Activated T-cell treated with anti-CD3 and anti-CD28 coated beads for 4 hours (primary cell): ENCODE results near the gene LIPG.
"Not testable (repeated sequence)": the region's sequence is repeated elsewhere in the genome, so short reads cannot be mapped to it uniquely, and the experiment has no call there.

ENCODE experiments used
- DNase-seq: peaks from one replicate; pipeline ENCODE4 v3.0.0-alpha.2; 2020

The LIPG gene

DNA sequence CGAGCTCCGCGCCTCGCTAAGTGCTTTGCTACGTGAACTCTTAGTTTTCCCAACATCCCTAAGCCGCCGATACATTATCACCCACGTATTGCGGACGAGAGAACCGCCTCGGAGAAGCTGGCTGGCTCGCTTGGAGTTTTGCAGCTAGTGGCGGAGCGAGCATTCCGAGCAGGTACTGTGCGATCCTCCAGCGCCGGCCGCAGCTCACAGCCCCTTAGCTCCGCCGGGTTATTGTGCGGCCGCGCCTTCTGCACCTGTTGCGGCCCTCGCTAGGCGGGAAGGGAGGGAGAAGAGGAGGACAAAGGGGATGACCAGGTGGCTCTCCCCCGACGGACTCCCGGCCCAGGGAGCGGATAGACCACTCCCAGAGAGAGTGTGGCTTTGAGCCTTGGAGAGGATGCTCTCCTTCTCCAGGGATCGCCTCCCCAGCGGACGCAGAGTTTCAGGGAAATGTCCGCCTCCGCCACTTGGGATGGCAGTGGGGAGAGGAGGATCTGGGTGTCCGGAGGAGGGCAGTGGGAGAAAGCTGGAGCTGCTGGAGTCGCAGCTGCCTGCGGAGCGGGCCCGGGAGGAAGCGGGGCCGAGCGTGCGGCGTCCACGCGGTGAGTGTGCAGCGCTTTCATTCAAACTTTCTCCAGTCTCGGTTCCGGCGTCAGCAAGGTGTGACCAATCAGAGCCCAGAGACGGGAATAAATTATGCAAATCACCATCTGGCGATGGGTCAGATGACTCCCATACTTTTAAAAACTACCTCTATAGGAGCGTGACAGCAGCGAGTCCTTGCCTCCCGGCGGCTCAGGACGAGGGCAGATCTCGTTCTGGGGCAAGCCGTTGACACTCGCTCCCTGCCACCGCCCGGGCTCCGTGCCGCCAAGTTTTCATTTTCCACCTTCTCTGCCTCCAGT lies at the start of gene LIPG:
Gene LIPG (plus strand): TSS at position 769 of the 905 bp plus-strand sequence. CDS start 252 bp downstream, outside the sequence.
- DNase-seq = no peak

DNA sequence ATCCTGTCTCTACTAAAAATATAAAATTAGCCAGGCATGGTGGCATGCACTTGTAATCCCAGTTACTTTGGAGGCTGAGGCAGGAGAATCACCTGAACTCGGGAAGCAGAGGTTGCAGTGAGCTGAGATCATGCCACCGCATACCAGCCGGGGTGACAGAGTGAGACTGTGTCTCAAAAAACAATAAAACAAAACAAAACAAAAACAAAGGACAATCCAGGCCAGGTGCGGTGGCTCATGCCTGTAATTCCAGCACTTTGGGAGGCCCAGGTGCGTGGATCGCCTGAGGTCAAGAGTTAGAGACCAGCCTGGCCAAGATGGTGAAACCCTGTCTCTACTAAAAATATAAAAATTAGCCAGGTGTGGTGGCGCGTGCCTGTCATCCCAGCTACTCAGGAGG lies 49.0 kb upstream of the LIPG start:
- not testable (repeated sequence) for DNase-seq

DNA sequence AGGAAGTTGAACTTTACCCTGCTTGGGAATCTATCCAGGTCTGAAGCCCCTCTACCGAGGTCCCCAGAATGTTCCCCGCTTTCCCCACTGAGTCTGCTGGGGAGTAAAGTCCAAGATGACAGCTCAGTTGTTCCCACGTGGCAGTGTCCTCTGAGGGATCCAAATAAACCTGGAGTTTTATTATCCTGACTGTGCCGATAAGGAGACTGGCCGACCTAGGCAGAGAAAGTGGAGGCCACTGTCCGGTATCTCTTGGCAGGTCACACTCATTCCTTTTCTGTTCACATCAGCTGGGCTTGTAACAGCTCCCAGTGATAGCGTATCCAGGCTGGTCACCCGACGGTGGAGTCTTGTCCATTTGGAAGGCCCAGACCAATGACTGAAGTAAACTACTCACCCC lies 47.3 kb upstream of the LIPG start:
- DNase-seq = no peak

DNA sequence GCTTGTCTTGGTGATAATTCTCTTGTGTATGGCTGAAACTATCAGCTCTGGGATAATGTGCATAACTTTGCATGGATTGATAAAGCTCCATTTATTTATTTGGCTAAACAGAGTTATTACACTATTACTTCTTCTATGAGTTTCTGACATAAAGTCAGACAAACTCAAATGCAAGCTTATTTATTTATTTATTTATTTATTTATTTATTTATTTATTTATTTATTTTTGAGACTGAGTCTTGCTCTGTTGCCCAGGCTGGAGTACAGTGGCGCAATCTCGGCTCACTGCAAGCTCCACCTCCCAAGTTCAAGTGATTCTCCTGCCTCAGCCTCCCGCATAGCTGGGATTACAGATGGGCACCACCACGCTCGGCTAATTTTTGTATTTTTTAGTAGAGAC lies 46.9 kb upstream of the LIPG start:
- DNase-seq = not testable (repeated sequence)

DNA sequence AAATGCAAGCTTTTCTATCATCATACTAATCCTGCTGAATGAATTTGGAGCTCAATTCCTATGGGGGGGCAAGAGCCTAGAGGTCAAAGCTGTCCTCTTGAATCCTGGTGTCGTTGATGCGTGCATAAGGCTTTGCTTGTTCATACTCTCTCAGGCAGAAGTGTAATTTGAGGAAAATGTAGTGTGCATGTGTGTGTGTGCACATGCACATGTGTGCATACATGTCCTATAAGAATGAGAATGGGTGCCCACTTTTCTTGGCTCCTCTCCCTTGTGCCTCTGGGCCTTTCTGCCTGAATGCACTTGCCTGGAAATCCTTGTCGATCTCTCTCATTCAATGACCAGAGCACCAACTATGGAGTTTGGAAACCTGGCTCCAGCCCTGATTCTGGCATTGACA lies 46.3 kb upstream of the LIPG start:
- no peak for DNase-seq

DNA sequence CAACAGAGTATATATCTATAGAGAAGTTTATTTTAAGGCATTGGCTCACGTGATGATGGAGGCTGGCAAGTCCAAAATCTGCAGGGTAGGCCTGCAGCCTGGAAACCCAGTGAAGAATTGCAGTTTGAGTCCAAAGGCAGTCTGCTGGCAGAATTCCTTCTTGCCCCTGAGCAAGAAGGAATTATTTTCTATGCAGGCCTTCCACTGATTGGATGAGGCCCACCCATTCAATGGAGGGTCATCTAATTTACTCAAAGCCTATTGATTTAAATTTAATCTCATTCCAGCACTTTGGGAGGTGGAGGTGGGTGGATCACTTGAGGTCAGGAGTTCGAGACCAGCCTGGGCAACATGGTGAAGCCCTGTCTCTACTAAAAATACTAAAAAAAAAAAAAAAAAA lies 44.4 kb upstream of the LIPG start:
- no peak for DNase-seq

DNA sequence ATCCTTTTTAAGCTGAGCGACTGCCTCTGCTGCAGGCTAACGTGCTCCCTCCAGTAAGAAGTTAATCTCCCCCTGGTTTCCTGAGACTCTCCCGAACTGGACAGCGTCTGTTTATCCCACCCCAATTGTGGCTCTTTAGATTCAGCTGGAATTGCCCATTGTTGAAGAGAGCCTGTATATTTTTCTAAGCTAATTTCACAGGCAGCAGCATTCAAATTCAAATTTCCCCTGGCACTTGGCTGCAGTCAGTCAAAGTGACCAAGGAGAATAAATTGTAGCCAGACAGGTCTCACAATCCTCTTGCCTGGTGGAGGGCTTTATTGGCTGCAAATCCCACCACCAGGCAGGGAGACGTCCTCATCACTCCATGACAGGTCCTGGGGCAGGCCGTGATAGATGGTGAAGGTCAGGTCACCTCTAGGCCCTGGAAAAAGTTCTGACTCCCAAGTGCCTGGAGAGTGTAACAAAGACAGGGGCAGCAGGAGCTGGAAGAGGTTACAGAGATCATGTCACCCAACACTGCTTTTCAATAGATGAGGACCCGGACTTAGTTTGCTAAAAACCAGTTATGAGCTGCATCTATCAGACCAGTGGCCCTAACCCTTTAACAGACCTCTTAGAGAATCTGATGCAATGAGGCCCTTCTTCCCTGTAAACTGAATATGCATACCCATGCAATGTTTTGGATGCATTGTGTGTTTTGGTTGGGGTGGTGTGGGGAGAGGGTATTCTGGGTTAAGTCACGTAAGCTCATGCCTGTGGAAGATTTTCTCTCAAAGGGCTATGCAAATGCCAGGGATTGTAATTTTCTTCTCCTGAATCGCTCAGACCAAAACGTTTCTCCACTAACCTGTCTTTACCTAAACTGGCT lies 42.5 kb upstream of the LIPG start:
- DNase-seq = no peak

DNA sequence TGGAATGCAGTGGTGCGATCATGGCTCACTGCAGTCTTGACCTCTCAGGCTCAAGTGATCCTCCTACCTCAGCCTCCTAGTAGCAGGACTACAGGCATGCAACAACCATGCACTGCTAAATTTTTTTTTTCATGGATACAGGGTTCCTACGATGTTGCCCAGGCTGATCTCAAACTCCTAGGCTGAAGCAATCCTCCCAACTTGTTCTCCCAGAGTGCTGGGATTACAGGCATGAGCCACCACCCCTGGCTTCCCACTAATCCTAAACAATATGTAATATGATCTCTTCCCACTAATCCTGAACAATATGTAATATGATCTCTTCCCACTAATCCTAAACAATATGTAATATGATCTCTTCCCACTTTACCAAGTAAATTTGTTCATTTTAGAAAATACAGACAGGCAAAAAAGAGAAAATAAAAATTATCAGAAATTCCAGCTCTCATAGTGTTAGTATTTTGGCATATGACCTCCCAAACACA lies 41.2 kb upstream of the LIPG start:
- no peak for DNase-seq

DNA sequence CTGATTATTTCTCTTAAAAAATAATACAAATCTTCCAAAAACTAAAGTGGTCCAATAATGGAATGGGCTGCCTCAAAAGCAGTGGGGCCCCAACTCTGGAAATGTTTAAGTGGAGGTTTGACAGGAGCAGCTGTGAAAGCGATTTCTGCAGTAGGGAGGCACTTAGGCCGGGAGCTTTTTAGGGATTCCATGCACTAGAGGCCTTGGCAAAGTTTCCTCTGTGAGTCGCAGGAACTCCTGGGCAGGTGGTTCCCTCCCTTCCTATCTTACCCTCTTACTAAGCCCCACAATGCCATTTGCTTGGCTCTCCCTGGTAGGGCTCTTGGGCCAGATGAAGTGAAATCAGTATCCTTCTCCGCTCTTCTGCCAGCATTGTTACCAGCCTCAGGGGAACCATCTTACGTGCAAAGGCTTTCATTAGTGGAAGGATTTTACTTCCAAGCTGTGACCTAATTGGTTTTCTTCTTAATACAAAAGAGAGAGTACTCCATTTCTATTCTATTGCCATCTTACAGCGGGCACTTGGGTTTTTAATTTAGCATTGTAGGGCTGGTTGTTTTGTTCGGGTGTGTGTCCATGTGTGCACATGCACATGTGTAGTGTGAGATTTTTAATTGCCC lies 40.5 kb upstream of the LIPG start:
- no peak for DNase-seq

DNA sequence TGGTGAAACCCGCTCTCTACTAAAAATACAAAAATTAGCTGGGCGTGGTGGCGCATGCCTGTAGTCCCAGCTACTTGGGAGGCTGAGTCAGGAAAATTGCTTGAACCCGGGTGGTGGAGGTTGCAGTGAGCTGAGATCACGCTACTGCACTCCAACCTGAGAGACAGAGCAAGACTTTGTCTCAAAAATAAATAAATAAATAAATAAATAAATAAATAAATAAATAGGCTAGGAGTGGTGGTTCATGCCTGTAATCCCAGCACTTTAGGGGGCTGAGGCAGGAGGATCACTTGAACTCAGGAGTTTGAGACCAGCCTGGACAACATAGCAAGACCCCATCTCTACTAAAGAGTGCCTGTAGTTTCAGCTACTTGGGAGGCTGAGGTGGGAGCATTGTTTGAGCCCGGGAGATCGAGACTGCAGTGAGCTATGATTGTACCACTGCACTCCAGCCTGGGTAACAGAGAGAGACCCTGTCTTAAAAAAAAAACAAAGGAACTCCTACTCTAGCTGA lies 38.2 kb upstream of the LIPG start:
- not testable (repeated sequence) for DNase-seq

DNA sequence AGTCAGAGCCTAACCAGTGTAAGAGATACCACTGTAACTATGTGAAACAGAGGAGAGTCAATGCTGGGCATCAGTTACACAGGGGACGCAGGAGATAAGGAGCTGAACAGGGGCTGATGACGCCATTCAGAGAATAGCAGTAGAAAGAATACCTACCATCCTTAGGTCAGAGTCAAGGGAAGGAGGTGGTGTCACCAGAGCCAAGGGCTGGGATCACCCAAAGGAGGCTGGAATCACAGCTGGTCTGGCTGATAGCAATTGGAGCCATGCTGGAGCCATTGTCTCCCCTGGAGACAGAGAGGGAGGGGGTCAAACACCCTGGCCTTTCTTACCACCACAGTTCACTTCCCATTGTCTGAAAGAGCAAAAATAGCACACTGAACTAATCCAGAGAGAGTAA lies 37.5 kb upstream of the LIPG start:
- no peak for DNase-seq

DNA sequence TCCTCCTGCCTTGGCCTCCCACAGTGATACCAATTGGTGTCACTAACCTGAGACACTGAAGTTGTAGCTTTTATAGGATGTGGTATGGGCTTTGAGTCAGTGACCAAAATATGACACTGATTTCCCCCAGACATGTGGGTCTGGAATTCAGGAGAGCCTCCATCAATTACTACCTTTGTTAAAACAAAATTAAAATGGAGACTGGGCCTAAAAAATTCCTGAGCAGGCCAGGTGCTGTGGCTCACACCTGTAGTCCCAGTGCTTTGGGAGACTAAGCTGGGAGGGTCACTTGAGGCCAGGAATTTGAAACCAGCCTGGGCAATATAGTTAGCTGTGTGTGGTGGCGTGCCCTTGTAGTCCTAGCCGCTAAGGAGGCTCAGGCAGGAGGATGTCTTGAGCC lies 36.9 kb upstream of the LIPG start:
- no peak for DNase-seq

DNA sequence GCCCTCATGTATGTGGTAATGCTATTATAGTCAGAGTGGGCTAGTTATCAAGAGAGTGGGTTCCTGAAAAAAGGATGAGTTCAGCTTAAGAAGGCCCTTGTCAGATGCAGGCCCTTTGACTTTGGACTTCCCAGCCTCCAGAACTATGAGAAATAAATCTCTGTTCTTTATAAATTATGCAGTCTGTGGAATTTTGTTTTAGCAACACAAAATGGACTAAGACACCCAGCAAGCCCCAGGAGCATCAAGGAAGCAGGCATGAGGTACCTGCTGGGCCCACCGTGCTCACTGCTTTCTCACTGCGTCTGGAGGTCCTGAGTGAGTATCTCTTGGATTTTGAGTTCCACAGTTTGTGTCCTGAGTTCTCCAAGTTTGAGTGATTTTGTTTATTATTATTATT lies 35.9 kb upstream of the LIPG start:
- DNase-seq = no peak

DNA sequence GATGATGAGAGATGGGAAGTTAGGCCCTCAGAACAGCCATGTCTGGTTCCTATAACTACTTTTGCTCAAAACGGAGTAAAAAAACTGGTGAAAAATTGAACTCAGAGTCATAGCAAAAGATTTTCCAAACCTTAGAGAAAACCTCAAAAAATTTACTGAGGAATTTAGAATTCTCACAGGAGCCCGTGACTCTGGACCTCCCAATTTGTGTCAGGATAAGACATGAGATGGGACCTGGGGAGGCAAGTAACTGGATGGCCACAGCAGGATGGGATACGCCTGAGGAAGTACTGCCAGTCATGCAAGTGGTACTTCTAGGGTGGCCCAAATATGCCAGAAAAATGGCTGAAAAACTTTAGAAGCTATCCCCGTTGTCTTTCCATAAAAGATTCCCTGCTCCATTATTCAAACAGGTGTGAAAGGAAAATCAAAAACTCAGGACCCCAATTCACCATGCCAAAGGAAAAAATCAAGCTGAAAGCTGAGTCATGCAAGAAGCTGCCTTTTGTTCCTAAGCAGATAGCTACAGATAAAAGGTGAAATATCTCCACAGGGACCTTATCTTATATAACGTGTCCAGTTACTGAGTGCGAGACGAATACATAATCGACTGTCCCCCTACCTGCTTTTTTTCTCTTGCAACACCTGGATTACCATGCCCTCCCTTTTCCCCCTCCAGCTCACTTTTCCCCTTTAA lies 34.1 kb upstream of the LIPG start:
- DNase-seq = no peak

DNA sequence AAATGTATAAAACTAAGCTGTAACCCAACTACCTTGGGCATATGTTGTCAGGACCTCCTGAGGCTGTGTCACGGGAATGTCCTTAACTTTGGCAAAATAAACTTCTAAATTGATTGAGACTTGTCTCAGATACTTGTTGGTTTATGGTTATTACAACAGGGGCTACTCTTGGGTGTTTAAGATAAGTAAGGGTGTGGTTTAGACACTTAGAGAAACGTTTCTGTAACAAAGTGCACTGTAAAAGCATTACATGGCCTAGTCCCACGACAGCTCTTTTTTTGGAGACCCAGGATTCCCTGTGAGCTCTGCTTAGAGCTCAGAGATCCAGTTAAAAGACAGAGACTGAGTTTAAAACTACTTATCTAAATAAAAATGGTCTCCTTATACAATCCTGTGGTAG lies 32.3 kb upstream of the LIPG start:
- no peak for DNase-seq

DNA sequence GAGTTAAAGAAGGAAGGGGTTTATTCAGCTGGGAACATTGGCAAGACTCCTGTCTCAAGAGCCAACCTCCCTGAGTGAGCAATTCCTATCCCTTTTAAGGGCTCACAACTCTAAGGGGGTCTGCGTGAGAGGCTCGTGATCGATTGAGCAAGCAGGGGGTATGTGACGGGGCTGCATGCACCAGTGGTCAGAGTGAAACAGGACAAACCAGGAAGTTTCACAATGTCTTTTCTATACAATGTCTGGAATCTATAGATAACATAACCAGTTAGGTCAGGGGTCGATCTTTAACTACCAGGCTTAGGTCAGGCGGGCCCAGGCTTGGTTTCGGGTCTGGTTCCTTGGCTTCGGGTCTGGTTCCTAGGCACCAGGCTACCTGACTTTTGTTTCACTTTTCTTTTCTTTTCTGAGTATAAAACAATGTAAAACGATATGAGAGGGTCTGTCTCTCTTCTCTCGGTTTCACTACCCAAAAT lies 30.1 kb upstream of the LIPG start:
- DNase-seq = no peak

DNA sequence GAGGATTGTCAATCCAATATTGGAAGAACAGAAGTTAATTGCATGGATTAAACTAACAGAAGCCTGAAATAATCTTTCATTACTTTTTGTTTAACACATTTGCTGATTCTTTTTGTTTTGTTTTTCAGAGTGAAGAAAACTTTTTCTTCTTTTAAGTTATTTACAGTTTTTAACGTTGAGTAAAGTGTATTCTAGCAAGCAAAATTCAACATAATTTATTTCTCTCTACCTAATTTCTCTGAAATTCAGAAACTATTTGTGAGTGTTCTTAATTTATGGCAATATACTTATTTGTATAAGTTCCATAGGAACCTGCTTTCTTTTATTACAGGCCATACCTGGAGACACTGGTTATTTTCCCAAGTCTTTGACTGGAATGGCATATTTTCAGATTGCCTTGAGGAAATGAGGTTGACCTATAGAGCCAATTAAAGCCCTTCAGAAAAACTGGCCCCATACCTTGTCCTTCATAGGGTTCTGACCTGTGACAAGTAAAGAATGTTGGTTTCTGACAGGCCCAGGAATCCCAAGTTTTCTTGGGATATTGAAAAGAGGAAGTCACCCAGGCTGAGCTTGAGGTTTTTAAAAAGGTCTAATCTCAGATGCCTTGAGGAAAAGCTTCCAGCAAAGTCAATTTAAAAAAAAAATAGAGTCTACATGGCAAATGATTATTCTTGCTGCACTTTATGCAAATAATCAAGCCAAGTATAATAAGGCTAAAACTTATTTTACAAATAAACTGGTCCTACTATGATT lies 26.8 kb upstream of the LIPG start:
- no peak for DNase-seq

DNA sequence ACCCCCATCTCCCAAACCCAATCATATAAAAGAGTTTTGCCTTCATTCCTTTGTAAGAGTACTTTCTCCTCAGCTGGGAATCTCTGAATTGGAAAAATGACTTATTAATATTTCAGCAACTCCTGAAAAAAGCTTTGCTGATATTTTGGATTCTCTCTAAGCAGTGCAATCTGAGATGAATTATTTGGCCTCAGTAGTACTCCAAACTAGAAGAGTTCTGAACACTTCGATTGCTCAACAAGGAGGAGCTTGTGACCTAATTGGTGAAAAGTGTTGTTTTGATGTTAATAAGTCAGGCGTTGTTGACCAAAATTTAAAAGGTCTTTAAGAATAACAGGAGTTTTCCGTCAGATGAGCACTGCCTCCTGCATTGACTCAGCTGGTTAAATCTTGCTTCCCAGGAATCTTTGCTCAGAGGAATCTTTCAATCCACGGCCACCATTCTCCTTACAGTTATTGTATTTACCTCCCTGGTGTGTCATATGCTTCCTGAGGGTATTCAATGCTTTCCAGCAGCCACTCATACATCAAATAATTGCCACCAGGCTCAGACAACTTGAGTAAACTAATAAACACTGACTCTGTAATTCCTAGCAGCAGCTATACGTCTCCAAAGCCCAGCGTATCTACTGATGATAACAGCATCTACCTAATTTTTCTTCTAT lies 24.5 kb upstream of the LIPG start:
- DNase-seq = no peak

DNA sequence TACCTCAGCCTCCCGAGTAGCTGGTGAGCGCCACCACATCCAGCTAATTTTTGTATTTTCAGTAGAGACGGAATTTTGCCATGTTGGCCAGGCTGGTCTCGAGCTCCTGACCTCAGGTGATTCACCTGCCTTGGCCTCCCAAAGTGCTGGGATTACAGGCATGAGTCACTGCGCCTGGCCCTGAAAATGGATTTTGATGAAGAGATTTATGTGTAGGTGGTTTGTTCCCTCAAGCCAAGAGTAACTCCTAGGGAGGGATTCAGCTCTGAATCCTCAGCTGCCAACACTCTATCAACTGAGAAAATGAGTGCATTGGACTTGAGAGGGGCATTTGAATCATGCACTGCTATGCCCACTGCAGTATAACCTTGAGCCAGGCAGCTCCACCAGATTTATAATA lies 17.5 kb upstream of the LIPG start:
- DNase-seq = no peak

DNA sequence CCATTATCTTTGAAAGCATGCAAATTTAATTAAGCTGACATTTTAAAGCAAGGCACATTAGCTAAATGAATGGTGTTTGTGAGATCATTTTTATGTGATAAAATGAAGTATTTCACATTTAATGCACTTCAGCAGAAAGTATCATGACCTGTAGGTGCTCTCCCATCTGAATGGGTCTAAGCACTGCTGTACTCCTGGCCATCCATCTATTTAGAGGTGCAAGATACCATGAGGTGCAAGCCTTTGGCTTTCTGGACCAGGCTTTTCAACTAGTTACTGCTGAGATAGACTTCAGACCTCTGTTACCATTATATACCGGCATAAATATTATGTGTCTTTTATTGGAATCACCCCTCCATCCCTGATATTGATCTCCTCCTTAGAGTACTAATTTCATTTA lies 15.6 kb upstream of the LIPG start:
- no peak for DNase-seq

DNA sequence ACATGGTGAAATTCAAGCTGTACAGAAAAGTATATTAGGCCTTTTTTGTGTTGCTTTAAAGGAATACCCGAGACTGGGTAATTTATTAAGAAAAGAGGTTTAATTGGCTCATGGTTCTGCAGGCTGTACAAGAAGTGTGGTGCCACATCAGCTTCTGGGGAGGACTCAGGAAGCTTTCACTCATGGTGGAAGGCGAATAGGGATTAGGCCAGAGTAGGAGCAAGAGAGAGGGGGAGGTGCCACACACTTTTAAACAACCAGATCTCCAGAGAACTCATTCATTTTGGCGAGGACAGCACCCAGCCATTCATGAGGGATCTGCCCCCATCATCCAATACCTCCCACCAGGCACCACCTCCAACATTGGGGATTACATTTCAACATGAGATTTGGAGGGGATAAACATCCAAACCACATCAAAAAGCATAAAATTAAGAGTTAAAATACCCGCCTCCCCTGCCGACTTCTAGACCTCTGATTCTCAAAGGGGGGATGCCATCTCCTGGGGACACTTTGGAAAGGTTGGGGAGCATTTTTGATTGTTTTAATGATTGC lies 15.1 kb upstream of the LIPG start:
- no peak for DNase-seq
